CD4-positive, alpha-beta T cell treated with Interleukin-4 for 4 hours (primary cell): Measurements from ENCODE around the gene PPP2R2C.

Experiments
- DNase-seq: peaks from one replicate; pipeline ENCODE4 v3.0.0-alpha.2; 2020

Gene PPP2R2C

GRCh38 chr4:6422105-6422504 lies 50.3 kb downstream of the PPP2R2C start:
- DNase-seq: no peak

GRCh38 chr4:6421397-6421796 lies 51.0 kb downstream of the PPP2R2C start:
- DNase-seq: no peak

GRCh38 chr4:6420972-6421371 lies 51.4 kb downstream of the PPP2R2C start:
- DNase-seq: no peak

GRCh38 chr4:6420036-6420435 lies 52.4 kb downstream of the PPP2R2C start:
- DNase-seq: no peak

GRCh38 chr4:6419452-6420028 lies 52.9 kb downstream of the PPP2R2C start:
- no peak for DNase-seq

GRCh38 chr4:6418193-6418755 lies 54.1 kb downstream of the PPP2R2C start:
- DNase-seq: no peak

- no peak for DNase-seq
Measured at GRCh38 chr4:6417516-6418050, 54.8 kb downstream of the PPP2R2C start.

- no peak for DNase-seq
Measured at GRCh38 chr4:6416518-6417286, 55.7 kb downstream of the PPP2R2C start.

GRCh38 chr4:6415031-6415705 lies 57.2 kb downstream of the PPP2R2C start:
- no peak for DNase-seq

- DNase-seq: no peak
Measured at GRCh38 chr4:6414578-6414977, 57.8 kb downstream of the PPP2R2C start.

GRCh38 chr4:6410664-6411063 lies 61.8 kb downstream of the PPP2R2C start:
- DNase-seq: no peak

- DNase-seq: no peak
Measured at GRCh38 chr4:6410068-6410467, 62.3 kb downstream of the PPP2R2C start.

- no peak for DNase-seq
Measured at GRCh38 chr4:6409381-6409780, 63.0 kb downstream of the PPP2R2C start.

- DNase-seq: no peak
Measured at GRCh38 chr4:6408263-6408662, 64.2 kb downstream of the PPP2R2C start.

- DNase-seq: no peak
Measured at GRCh38 chr4:6405397-6405706, 67.1 kb downstream of the PPP2R2C start.

- DNase-seq: no peak
Measured at GRCh38 chr4:6404611-6405396, 67.6 kb downstream of the PPP2R2C start.

GRCh38 chr4:6403400-6403685 lies 69.1 kb downstream of the PPP2R2C start:
- no peak for DNase-seq

GRCh38 chr4:6402566-6403399 lies 69.6 kb downstream of the PPP2R2C start:
- DNase-seq: no peak

GRCh38 chr4:6401797-6402196 lies 70.6 kb downstream of the PPP2R2C start:
- no peak for DNase-seq

GRCh38 chr4:6396696-6397236 lies 75.6 kb downstream of the PPP2R2C start:
- no peak for DNase-seq

- DNase-seq: no peak
Measured at GRCh38 chr4:6395466-6396228, 76.8 kb downstream of the PPP2R2C start.
